ENCODE measurements around the gene DPCD.

GRCh38 chr10:101562231-101562630 lies 25.9 kb upstream of the DPCD start:
- TF ChIP-seq CTCF (IDR thresholded peaks at IDR 0.05; ENCODE audit: low read depth, low read length), result no peak
- no peak for TF ChIP-seq POLR2A (IDR thresholded peaks at IDR 0.05; ENCODE audit: extremely low read depth, insufficient read length)
- TF ChIP-seq, protein P1, sequence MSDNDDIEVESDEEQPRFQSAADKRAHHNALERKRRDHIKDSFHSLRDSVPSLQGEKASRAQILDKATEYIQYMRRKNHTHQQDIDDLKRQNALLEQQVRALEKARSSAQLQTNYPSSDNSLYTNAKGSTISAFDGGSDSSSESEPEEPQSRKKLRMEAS (IDR thresholded peaks at IDR 0.05; ENCODE audit: low read depth, low read length), result no peak
- TF ChIP-seq MYC (IDR thresholded peaks at IDR 0.05; ENCODE audit: low read depth, low read length), result no peak

All from NB4 (cell line).